GM12878 (cell line): ENCODE data around the gene GRIN2A. TPM values are rescaled to one million over a fixed set of nuclear protein-coding genes. Genes with fewer than 3 reads are reported as not detected.

Source experiments
- ATAC-seq: fragments of 200-7000 bp; cut with Tn5 transposase; 3 replicates; pipeline ENCODE4 v1.9.1; 2020; ENCODE audit warnings: mild to moderate bottlenecking, moderate library complexity
- BruUV-seq: library from RNA; stranded (reverse); fragments of 400-500 nt; replicated peaks from 2 replicates; lab custom pipeline; 2021; lab: Mats Ljungman, UMichigan
- CTCF ChIA-PET: fragments of 300-600 bp; sonication (Branson Sonifier 250); formaldehyde crosslinking; extraction: SDS; loops from one replicate; lab custom pipeline; 2021; ENCODE audit warnings: inconsistent platforms; lab: Yijun Ruan, JAX
- POLR2A ChIA-PET: fragments of 350-600 bp; formaldehyde crosslinking; extraction: SDS; loops from one replicate; lab custom pipeline; 2021; ENCODE audit warnings: inconsistent platforms; lab: Charles Lee
- RAD21 ChIA-PET: fragments of 300-600 bp; sonication (Branson Sonifier 250); formaldehyde crosslinking; loops from one replicate; lab custom pipeline; 2023; ENCODE audit warnings: antibody characterized with exemption; ENCODE audit not compliant: unreplicated experiment; lab: Charles Lee
- SMC1A ChIA-PET: fragments of 300-600 bp; sonication (Branson Sonifier 250); formaldehyde crosslinking; loops from one replicate; lab custom pipeline; 2023; ENCODE audit not compliant: unreplicated experiment, uncharacterized antibody; lab: Charles Lee
- DNase-seq: peaks from one replicate; pipeline ENCODE4 v3.0.0-alpha.2; 2011; ENCODE audit warnings: low read depth, low spot score
- FAIRE-seq: peaks from 3 replicates; lab custom pipeline; 2011; peaks lifted over from hg19 to GRCh38; lab: Jason Lieb, UNC
- H2AFZ ChIP-seq: 2 replicates; pipeline ENCODE4 v1.6.0; 2011; ENCODE audit warnings: low read depth, low read length, control low read depth; ENCODE audit not compliant: control insufficient read depth
- H3K27ac ChIP-seq: 2 replicates; pipeline ENCODE4 v1.5.1; 2011; ENCODE audit warnings: control low read depth; ENCODE audit not compliant: control insufficient read depth, insufficient read depth
- H3K27me3 ChIP-seq, 2 experiments: replicated peaks in 1 of 2; 2 replicates each; pipeline versions ENCODE4 v1.6.0 to v1.6.1; 2011; ENCODE audit warnings: low read length in 1 of 2; ENCODE audit not compliant: control insufficient read depth in 2 of 2, insufficient read depth in 2 of 2
- H3K36me3 ChIP-seq, 2 experiments: 2 replicates each; pipeline ENCODE4 v1.5.1; 2011; ENCODE audit warnings: low read length in 1 of 2; ENCODE audit not compliant: control insufficient read depth in 2 of 2, insufficient read depth in 2 of 2
- H3K4me1 ChIP-seq: 2 replicates; pipeline ENCODE4 v1.6.1; 2011; ENCODE audit warnings: mild to moderate bottlenecking, low read length, moderate library complexity, mixed read lengths; ENCODE audit not compliant: control insufficient read depth, insufficient read depth
- H3K4me2 ChIP-seq: 2 replicates; pipeline ENCODE4 v1.6.0; 2011; ENCODE audit warnings: control low read depth; ENCODE audit not compliant: control insufficient read depth, insufficient read depth
- H3K4me3 ChIP-seq: fragments of 200-600 bp; sonication (generic); 2 replicates; pipeline ENCODE4 v1.5.1; 2016
- H3K79me2 ChIP-seq: 2 replicates; pipeline ENCODE4 v1.6.0; 2011; ENCODE audit warnings: low read length; ENCODE audit not compliant: control insufficient read depth, insufficient read depth
- H3K9ac ChIP-seq: 2 replicates; pipeline ENCODE4 v1.8.0; 2011; ENCODE audit warnings: low read length, control low read depth, mixed read lengths; ENCODE audit not compliant: control insufficient read depth, insufficient read depth
- H3K9me3 ChIP-seq: replicated peaks from 3 replicates; pipeline ENCODE4 v1.5.1; 2011; ENCODE audit warnings: mild to moderate bottlenecking, low read length; ENCODE audit not compliant: control insufficient read depth, insufficient read depth
- H4K20me1 ChIP-seq: 2 replicates; pipeline ENCODE4 v1.6.0; 2011; ENCODE audit not compliant: control insufficient read depth, insufficient read depth
- BCL3 ChIP-seq: IDR thresholded peaks from 2 replicates; pipeline ENCODE4 v1.6.1; 2011; ENCODE audit warnings: borderline replicate concordance, low read depth, mild to moderate bottlenecking, moderate library complexity, low read length; ENCODE audit not compliant: insufficient read depth, poor library complexity, severe bottlenecking
- BHLHE40 ChIP-seq, 2 experiments: fragments of 450-650 bp in 1 of 2; IDR thresholded peaks; 2 replicates each; pipeline ENCODE4 v1.6.1; 2011 to 2017; ENCODE audit warnings: low read depth in 2 of 2, borderline replicate concordance in 1 of 2, improper control_type of control experiment in 1 of 2, low read length in 1 of 2, mild to moderate bottlenecking in 1 of 2
- E2F4 ChIP-seq: IDR thresholded peaks from 2 replicates; pipeline ENCODE4 v1.6.1; 2012; ENCODE audit warnings: low read depth, low read length, improper control_type of control experiment
- EZH2 ChIP-seq: IDR thresholded peaks from 2 replicates; pipeline ENCODE4 v1.6.1; 2012; ENCODE audit warnings: low read depth, mild to moderate bottlenecking, control low read depth, inconsistent platforms, low read length, borderline replicate concordance; ENCODE audit not compliant: control insufficient read depth
- GATAD2B ChIP-seq: fragments of 450-650 bp; conservative IDR thresholded peaks from 2 replicates; pipeline ENCODE4 v1.6.1; 2017; ENCODE audit warnings: low read depth, mild to moderate bottlenecking, moderate library complexity
- JUNB ChIP-seq: IDR thresholded peaks from 2 replicates; pipeline ENCODE4 v1.6.1; 2016; ENCODE audit warnings: antibody characterized with exemption, mild to moderate bottlenecking
- NFYB ChIP-seq: IDR thresholded peaks from 2 replicates; pipeline ENCODE4 v1.6.1; 2011; ENCODE audit warnings: low read depth, mild to moderate bottlenecking, low read length, improper control_type of control experiment, moderate library complexity; ENCODE audit not compliant: insufficient read depth
- NR2C1 ChIP-seq: fragments of 450-650 bp; IDR thresholded peaks from 2 replicates; pipeline ENCODE4 v1.6.1; 2017; ENCODE audit warnings: antibody characterized with exemption, mild to moderate bottlenecking, moderate library complexity
- NR2F1 ChIP-seq: fragments of 450-650 bp; conservative IDR thresholded peaks from 2 replicates; pipeline ENCODE4 v1.6.1; 2017; ENCODE audit warnings: mild to moderate bottlenecking
- POLR2AphosphoS2 ChIP-seq: IDR thresholded peaks from 2 replicates; pipeline ENCODE4 v1.6.1; 2011; ENCODE audit warnings: low read depth, mild to moderate bottlenecking, low read length, improper control_type of control experiment, moderate library complexity
- STAT3 ChIP-seq: IDR thresholded peaks from 2 replicates; pipeline ENCODE4 v1.6.1; 2011; ENCODE audit warnings: low read depth, low read length, improper control_type of control experiment
- TCF3 ChIP-seq: IDR thresholded peaks from 2 replicates; pipeline ENCODE4 v1.6.1; 2012; ENCODE audit warnings: low read depth, mild to moderate bottlenecking, low read length, borderline replicate concordance; ENCODE audit not compliant: insufficient read depth
- ZNF207 ChIP-seq: fragments of 450-650 bp; IDR thresholded peaks from 2 replicates; pipeline ENCODE4 v1.6.1; 2014; ENCODE audit warnings: antibody characterized with exemption, mild to moderate bottlenecking, borderline replicate concordance
- WGBS: methylation state at CpG from one replicate; pipeline ENCODE4 v1.1.6; 2016; ENCODE audit warnings: low lambda C conversion rate; ENCODE audit not compliant: insufficient replicate concordance, insufficient coverage; ENCODE audit errors: missing lambda C conversion rate; 5-methylcytosine and 5-hydroxymethylcytosine counted together
- in situ Hi-C: fragments of 300-500 bp; cut with MboI; formaldehyde crosslinking; loops from 9 replicates; pipeline ENCODE4 v1.14.3; 2018; ENCODE audit warnings: mixed read lengths
- intact Hi-C: fragments of 100-400 bp; cut with micrococcal nuclease; formaldehyde crosslinking; loops from one replicate; pipeline ENCODE4 v1.14.2; 2022; ENCODE audit not compliant: unreplicated experiment
- polyA plus RNA-seq, 11 experiments: library from polyadenylated mRNA; depleted of rRNA in 4 of 11; unstranded in 6 of 11; stranded (reverse) in 5 of 11; fragments of >200 nt; fragmentation: Nextera tagmentation in 4 of 11; fragmentation: Illumina TruSeq in 1 of 11; extraction: Ambion mirVana in 4 of 11; extraction: Trizol in 1 of 11; gene quantifications; 1 replicate in 1 of 11; 2 replicates in 10 of 11; pipeline versions ENCODE4 v1.2.1 to v1.2.3, GENCODE V29; 2011 to 2016; ENCODE audit warnings: inconsistent platforms in 2 of 11, missing spikeins in 2 of 11, low read depth in 1 of 11
- total RNA-seq, 4 experiments: library from RNA; depleted of rRNA in 3 of 4; stranded (reverse); fragments of >200 nt in 3 of 4; fragmentation: Illumina TruSeq in 1 of 4; extraction: Trizol in 1 of 4; gene quantifications; 2 replicates each; pipeline versions ENCODE4 v1.2.1 to v1.2.3, GENCODE V29; 2013 to 2021
- TF ChIP-seq, protein P1 (sequence below): fragments of 450-650 bp; conservative IDR thresholded peaks from 2 replicates; pipeline ENCODE4 v1.6.1; 2017; ENCODE audit warnings: mild to moderate bottlenecking, moderate library complexity
- TF ChIP-seq, protein P2 (sequence below): fragments of 450-650 bp; formaldehyde crosslinking; IDR thresholded peaks from 2 replicates; pipeline ENCODE4 v1.4.0; 2022; ENCODE audit warnings: mild to moderate bottlenecking, moderate library complexity

GRIN2A gene
- total and polyA plus RNA-seq, 10 of the 15 experiments (the other 5 are each of a cell fraction or from before 2014, with no cell fraction given) = 2.4 to 13.3 (median 7.3) TPM

- TF ChIP-seq BCL3 (no peak), NR2C1 (no peak), NR2F1 (no peak), ZNF207 (no peak), EZH2 (no peak)
- TF ChIP-seq, protein P1, sequence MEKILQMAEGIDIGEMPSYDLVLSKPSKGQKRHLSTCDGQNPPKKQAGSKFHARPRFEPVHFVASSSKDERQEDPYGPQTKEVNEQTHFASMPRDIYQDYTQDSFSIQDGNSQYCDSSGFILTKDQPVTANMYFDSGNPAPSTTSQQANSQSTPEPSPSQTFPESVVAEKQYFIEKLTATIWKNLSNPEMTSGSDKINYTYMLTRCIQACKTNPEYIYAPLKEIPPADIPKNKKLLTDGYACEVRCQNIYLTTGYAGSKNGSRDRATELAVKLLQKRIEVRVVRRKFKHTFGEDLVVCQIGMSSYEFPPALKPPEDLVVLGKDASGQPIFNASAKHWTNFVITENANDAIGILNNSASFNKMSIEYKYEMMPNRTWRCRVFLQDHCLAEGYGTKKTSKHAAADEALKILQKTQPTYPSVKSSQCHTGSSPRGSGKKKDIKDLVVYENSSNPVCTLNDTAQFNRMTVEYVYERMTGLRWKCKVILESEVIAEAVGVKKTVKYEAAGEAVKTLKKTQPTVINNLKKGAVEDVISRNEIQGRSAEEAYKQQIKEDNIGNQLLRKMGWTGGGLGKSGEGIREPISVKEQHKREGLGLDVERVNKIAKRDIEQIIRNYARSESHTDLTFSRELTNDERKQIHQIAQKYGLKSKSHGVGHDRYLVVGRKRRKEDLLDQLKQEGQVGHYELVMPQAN = no peak
- TF ChIP-seq, all 136 proteins: peak for 0
Observed at GRCh38 chr16:9992441-9992840, 189.8 kb downstream of the GRIN2A start (continued).

DNA sequence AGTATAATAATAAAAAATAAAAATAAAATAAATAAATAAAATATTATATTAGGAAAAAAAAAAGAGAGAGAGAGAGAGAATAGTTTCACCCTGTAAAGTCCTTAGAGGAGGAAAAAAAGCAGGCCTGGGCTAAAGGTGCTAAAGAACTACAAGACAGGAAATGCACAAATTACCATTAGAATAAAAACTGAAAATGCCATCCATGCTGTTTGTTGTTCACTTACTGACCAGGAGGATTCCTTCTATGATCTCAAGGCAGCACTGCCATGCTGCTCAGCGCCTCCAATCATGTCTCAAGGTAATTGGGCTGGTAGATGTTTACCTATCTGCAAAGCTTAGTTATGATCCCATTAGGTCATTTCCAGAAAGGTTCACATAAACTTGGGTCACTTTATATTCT is 201.2 kb downstream of the GRIN2A start:
- no peaks in the 10 kb centered on the region for H3K4me1 ChIP-seq
- BruUV-seq = no TSS peak
- no peaks in the 10 kb centered on the region; the same call in 2 of the 3 replicates for H3K9me3 ChIP-seq
- H3K36me3 ChIP-seq = no peaks in the 10 kb centered on the region
- H4K20me1 ChIP-seq = no peaks in the 10 kb centered on the region
- H3K79me2 ChIP-seq = no peaks in the 10 kb centered on the region
- H3K4me3 ChIP-seq = no peak overlapping the region
- FAIRE-seq (no peak), DNase-seq (no peak), ATAC-seq (no peak; the same call in 2 of the 3 replicates)
- in situ Hi-C loops (no loop called here), intact Hi-C loops (no loop called here)
- no peaks in the 10 kb centered on the region for H3K27me3 ChIP-seq
- H3K27ac ChIP-seq = no peak overlapping the region
- no peak overlapping the region for H3K4me2 ChIP-seq
- H3K9ac ChIP-seq = no peak overlapping the region
- RAD21 ChIA-PET = no interaction called here
- 0% methylated on average over 1 of the region's 1 CpG for WGBS
- H2AFZ ChIP-seq = no peak overlapping the region
- POLR2A ChIA-PET = no interaction called here
- SMC1A ChIA-PET = no interaction called here
- CTCF ChIA-PET = no interaction called here
- TF ChIP-seq JUNB (no peak), E2F4 (no peak), NR2C1 (no peak), POLR2AphosphoS2 (no peak), STAT3 (no peak), BHLHE40 (IDR thresholded peaks at IDR 0.05; ENCODE audit: borderline replicate concordance in 1 of 2, low read depth in 2 of 2, low read length in 1 of 2) (no peak), GATAD2B (no peak), TCF3 (no peak), NFYB (no peak)
- TF ChIP-seq, protein P2, sequence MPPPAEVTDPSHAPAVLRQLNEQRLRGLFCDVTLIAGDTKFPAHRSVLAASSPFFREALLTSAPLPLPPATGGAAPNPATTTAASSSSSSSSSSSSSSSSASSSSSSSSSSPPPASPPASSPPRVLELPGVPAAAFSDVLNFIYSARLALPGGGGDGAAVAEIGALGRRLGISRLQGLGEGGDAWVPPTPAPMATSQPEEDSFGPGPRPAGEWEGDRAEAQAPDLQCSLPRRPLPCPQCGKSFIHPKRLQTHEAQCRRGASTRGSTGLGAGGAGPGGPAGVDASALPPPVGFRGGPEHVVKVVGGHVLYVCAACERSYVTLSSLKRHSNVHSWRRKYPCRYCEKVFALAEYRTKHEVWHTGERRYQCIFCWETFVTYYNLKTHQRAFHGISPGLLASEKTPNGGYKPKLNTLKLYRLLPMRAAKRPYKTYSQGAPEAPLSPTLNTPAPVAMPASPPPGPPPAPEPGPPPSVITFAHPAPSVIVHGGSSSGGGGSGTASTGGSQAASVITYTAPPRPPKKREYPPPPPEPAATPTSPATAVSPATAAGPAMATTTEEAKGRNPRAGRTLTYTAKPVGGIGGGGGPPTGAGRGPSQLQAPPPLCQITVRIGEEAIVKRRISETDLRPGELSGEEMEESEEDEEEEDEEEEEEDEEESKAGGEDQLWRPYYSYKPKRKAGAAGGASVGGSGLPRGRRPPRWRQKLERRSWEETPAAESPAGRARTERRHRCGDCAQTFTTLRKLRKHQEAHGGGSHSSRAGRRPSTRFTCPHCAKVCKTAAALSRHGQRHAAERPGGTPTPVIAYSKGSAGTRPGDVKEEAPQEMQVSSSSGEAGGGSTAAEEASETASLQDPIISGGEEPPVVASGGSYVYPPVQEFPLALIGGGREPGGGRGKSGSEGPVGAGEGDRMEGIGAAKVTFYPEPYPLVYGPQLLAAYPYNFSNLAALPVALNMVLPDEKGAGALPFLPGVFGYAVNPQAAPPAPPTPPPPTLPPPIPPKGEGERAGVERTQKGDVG (CRISPR knock-in tag) = no peak
